OCI-LY1 (cell line): ENCODE results near the gene IDS.

Experiments used
- CTCF ChIP-seq: fragments of 200-600 bp; sonication (generic), shearing (Covaris generic); IDR thresholded peaks from 2 replicates; pipeline ENCODE4 v1.5.1; 2017; ENCODE audit warnings: mild to moderate bottlenecking, antibody characterized with exemption, low read length, moderate library complexity, mixed read lengths
- EZH2 ChIP-seq: fragments of 200-600 bp; sonication (generic), shearing (Covaris generic); IDR thresholded peaks from 2 replicates; pipeline ENCODE4 v1.8.0; 2017; ENCODE audit warnings: borderline replicate concordance, mixed run types, mild to moderate bottlenecking, antibody characterized with exemption, low read length, moderate library complexity, mixed read lengths

DNA sequence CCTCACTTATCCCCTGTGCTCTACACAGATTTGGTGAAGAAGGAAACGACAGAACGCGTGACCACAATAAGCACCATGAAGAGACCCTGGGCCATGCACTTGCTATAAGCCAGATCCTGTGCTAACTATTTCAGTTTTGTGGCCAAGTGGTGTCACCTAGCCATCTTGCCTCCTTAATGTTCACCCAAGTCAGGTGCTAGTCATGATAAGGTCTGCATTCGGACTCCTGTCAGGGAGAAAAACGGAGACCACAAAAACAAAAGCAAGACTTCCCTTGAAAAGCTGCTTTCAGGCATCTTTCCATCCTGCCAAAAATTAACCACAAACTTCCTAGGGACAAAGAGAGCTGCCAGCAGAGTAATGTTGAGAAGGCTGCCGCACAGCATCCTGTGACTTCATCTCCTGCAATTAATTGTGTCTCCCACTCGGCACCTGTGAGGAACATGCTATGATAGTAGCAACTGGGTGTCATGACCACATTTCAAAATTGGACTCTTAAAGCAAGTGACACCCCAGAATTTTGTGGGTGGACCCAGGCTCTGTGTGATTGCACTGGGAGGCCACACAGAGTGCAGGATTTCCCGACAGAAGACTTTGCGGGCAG, 8.8 kb upstream of the IDS start:
- TF ChIP-seq EZH2: no peak
- no peak for TF ChIP-seq CTCF
